Transverse colon (tissue), 4 donors: ENCODE measurements around the gene C6orf62. TPM values are rescaled to one million over a fixed set of nuclear protein-coding genes. Genes with fewer than 3 reads are reported as not detected.
"Not testable (repeated sequence)": the region's sequence is repeated elsewhere in the genome, so short reads cannot be mapped to it uniquely, and the experiment has no call there.

Experiments used
- DNase-seq: peaks from one replicate; pipeline ENCODE4 v3.0.0-alpha.2; 2019
- H3K27ac ChIP-seq, 4 donors: fragments of 200-600 bp; sonication (generic); 2 replicates each; pipeline ENCODE4 v1.5.1; 2016 to 2018; ENCODE audit warnings: inconsistent platforms in 4 of 4
- H3K27me3 ChIP-seq: fragments of 200-600 bp; sonication (generic); 2 replicates; pipeline ENCODE4 v1.5.1; 2017; ENCODE audit warnings: inconsistent platforms
- H3K36me3 ChIP-seq, 4 donors: fragments of 200-600 bp; sonication (generic); 2 replicates each; pipeline ENCODE4 v1.5.1; 2017 to 2019; ENCODE audit warnings: inconsistent platforms in 4 of 4
- H3K4me1 ChIP-seq, 4 donors: fragments of 200-600 bp; sonication (generic); 2 replicates each; pipeline ENCODE4 v1.5.1; 2017 to 2020; ENCODE audit warnings: inconsistent platforms in 4 of 4
- H3K4me3 ChIP-seq, 4 donors: fragments of 200-600 bp; sonication (generic); 1 replicate in 1 of 4; 2 replicates in 3 of 4; pipeline versions ENCODE4 v1.5.1 to v1.6.1; 2017 to 2019; ENCODE audit warnings: inconsistent platforms in 4 of 4
- H3K9me3 ChIP-seq, 2 donors: fragments of 200-600 bp; sonication (generic); 2 replicates each; pipeline ENCODE4 v1.5.1; 2017 to 2019; ENCODE audit warnings: inconsistent platforms in 2 of 2
- EP300 ChIP-seq: sonication (generic); formaldehyde crosslinking; IDR thresholded peaks from one replicate; pipeline ENCODE4 v1.6.1; 2017; ENCODE audit warnings: antibody characterized with exemption, low read depth
- POLR2A ChIP-seq: fragments of 450-650 bp; IDR thresholded peaks from one replicate; pipeline ENCODE4 v1.6.1; 2016; ENCODE audit warnings: antibody characterized with exemption, mild to moderate bottlenecking, moderate library complexity
- POLR2AphosphoS5 ChIP-seq, 3 donors: sonication (generic); formaldehyde crosslinking; IDR thresholded peaks; one replicate each; pipeline ENCODE4 v1.6.1; 2016; ENCODE audit warnings: antibody characterized with exemption in 3 of 3
- WGBS, 2 donors: methylation state at CpG; one replicate each; pipeline ENCODE4 v1.1.5; 2018; ENCODE audit warnings: low coverage in 1 of 2; 5-methylcytosine and 5-hydroxymethylcytosine counted together
- in situ Hi-C, 4 donors: fragments of 200-750 bp; cut with MboI; loops; one replicate each; pipeline versions ENCODE4 v1.15.0 to v1.15.1; 2017; ENCODE audit warnings: low sequenced_read_pairs in 3 of 4, low pct_ligation_motif_present in 1 of 4, low pct_unique_long_range_greater_than_20kb in 1 of 4
- intact Hi-C: fragments of 100-400 bp; cut with DNase I; formaldehyde crosslinking; loops from one replicate; pipeline ENCODE4 v1.15.1; 2023; ENCODE audit warnings: low total_unique reads
- total RNA-seq, 4 donors: library from RNA; depleted of rRNA; stranded (reverse); fragments of >200 nt; gene quantifications; one replicate each; pipeline ENCODE4 v1.1.0, GENCODE V29; 2016
- TF ChIP-seq, protein P1 (sequence below), 5 experiments: fragments of 200-600 bp in 3 of 5; fragments of 450-650 bp in 2 of 5; sonication (generic) in 3 of 5; IDR thresholded peaks; 1 replicate in 2 of 5; 2 replicates in 3 of 5; pipeline ENCODE4 v1.5.1; 2016 to 2017; ENCODE audit warnings: antibody characterized with exemption in 5 of 5, inconsistent platforms in 3 of 5, mild to moderate bottlenecking in 2 of 5, moderate library complexity in 1 of 5

The C6orf62 gene
- total RNA-seq, 4 donors from 2014 or later: 29.9 to 64.3 (median 40.9) TPM

DNA sequence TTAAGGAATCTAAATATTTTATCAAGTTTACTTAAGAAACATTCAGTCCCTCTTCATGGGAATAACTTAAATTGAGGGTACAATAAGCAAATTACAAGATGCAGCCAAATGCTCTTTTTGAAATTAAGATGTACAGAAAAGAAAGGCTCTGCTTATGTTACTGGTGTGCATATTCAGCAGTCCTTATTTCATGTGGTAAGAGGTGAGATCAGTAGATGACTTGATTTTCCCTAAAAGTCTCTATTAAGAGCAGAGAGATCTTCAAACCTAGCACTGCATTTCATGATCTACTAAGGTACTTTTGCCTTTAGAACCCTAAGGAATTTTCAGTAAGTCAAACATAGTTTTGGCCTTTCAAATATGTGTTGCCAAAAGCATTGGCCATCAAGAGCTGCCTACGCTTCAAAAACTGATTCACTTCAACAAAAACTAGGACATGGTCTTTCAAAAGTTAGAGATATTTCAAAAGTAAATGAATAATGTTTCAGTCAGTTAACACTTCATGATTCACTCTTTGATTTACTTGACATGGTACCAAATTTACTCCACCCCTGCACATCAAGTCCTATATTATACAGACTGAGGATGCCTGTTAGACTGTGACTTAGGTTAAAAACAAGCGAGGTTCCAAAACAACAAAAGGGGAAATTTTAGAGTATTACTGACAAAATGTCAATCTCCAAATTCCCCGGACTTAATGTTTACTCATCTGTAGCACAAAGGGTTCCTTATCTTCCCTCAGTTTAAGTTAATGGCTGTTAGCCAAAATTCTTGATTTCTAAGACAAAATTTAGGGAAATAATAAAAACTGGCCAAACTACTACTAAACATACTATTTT, 19.2 kb downstream of the C6orf62 start:
- DNase-seq: no peak
- WGBS, 2 donors: 45 to 58% methylated on average over 3 of the region's 3 CpGs
- peaks cover 0 to 3% (median 0%) of the 10 kb centered on the region in 4 donors for H3K4me1 ChIP-seq
- no peaks in the 10 kb centered on the region for H3K27me3 ChIP-seq
- H3K9me3 ChIP-seq: no peaks in the 10 kb centered on the region
- no peak overlapping the region for H3K4me3 ChIP-seq
- TF ChIP-seq EP300 (no peak), POLR2AphosphoS5 (IDR thresholded peaks at IDR 0.05) (no peak), POLR2A (no peak)
- TF ChIP-seq, protein P1, sequence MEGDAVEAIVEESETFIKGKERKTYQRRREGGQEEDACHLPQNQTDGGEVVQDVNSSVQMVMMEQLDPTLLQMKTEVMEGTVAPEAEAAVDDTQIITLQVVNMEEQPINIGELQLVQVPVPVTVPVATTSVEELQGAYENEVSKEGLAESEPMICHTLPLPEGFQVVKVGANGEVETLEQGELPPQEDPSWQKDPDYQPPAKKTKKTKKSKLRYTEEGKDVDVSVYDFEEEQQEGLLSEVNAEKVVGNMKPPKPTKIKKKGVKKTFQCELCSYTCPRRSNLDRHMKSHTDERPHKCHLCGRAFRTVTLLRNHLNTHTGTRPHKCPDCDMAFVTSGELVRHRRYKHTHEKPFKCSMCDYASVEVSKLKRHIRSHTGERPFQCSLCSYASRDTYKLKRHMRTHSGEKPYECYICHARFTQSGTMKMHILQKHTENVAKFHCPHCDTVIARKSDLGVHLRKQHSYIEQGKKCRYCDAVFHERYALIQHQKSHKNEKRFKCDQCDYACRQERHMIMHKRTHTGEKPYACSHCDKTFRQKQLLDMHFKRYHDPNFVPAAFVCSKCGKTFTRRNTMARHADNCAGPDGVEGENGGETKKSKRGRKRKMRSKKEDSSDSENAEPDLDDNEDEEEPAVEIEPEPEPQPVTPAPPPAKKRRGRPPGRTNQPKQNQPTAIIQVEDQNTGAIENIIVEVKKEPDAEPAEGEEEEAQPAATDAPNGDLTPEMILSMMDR (IDR thresholded peaks at IDR 0.05): no peak
- intact Hi-C loops (no loop called here), in situ Hi-C loops (loop anchor here (5.0 to 25.0 kb wide), 4 partner anchors 75 to 262 kb away; partner anchors contain the start of gene GMNN (in 1 of the 4))
- peaks cover 0 to 34% (median 8%) of the 10 kb centered on the region in 4 donors for H3K36me3 ChIP-seq
- H3K27ac ChIP-seq: no peak overlapping the region

DNA sequence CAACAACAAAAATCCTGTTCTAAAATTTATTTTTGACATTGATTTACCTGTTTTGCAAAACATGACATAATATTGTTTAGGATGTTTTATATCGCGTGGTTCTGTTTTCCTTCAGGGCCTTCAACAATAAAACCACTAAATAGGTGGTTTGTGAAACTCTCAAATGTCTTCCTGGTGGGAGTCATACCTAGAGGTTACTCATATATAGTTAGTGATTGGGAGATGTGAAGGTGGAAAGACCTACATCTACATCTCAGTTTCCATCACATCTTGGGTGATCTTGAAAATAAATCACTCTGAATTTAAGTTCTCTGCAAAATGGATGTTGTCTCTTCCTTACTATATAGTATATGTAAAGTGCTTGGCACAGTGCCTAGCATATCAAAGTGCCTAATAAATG, 22.9 kb downstream of the C6orf62 start:
- Histone ChIP-seq H3K27me3 (no peaks in the 10 kb centered on the region), H3K9me3 (no peaks in the 10 kb centered on the region), H3K27ac (no peak overlapping the region), H3K4me3 (no peak overlapping the region), H3K36me3 (peaks cover 0 to 5% (median under 1%) of the 10 kb centered on the region in 4 donors), H3K4me1 (peaks cover 0 to 3% (median 0%) of the 10 kb centered on the region in 4 donors)
- intact Hi-C loops (no loop called here), in situ Hi-C loops (loop anchor here in 3 of 4 donors (5.0 to 25.0 kb wide), 3 partner anchors 114 to 259 kb away; no protein-coding TSS in a partner anchor)
- no peak for TF ChIP-seq POLR2A
- TF ChIP-seq, protein P1 (IDR thresholded peaks at IDR 0.05): no peak
- TF ChIP-seq EP300: no peak
- no peak for TF ChIP-seq POLR2AphosphoS5 (IDR thresholded peaks at IDR 0.05)
- WGBS, 2 donors: 93 to 94% methylated on average over 2 of the region's 2 CpGs
- DNase-seq: no peak

DNA sequence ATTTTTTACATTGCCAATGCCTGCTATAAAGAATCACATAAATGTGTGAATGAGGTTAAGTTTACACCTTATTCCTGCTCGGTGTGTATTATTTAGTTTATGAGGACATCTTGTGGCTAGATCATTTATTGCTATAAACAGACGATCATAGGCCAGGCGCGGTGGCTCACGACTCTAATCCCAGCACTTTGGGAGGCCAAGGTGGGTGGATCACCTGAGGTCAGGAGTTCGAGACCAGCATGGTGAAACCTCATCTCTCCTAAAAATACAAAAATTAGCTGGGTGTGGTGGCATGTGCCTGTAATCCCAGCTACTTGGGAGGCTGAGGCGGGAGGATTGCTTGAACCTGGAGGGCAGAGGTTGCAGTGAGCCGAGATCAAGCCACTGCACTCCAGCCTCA, 23.3 kb downstream of the C6orf62 start:
- H3K4me1 ChIP-seq, H3K9me3 ChIP-seq, H3K27me3 ChIP-seq, H3K36me3 ChIP-seq, H3K27ac ChIP-seq, H3K4me3 ChIP-seq: not testable (repeated sequence)
- peak; percentile 44 for DNase-seq
- TF ChIP-seq, protein P1 (IDR thresholded peaks at IDR 0.05): peak; percentile 32 to 80 (median 55)
- intact Hi-C loops: loop anchor here (2.0 kb wide), 1 partner anchor 107 kb away; no protein-coding TSS in a partner anchor
- 27% methylated on average over 7 to 8 of the region's 8 CpGs for WGBS, 2 donors
- in situ Hi-C loops: loop anchor here in 3 of 4 donors (5.0 to 25.0 kb wide), 3 partner anchors 113 to 258 kb away; no protein-coding TSS in a partner anchor

DNA sequence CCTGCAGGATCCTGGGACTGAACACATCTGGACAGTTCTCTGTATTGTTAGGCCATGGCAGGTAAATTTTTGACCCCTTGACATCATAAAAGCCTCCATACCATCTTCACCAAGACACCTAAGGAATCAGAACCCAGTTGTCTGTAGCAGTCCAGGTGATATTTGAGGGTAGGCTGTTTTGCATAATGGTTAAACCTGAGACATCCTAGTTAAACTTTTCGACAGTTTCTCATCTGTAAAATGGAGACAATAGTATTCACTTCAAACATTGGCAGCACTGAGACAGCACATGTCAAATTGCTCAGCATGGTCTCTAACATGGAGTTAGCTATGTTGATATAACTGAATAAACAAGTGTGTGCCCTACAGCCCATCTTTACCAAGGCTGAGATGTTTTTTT, 24.8 kb downstream of the C6orf62 start:
- Histone ChIP-seq H3K4me3 (no peak overlapping the region), H3K4me1 (peaks cover 0 to 3% (median 0%) of the 10 kb centered on the region in 4 donors), H3K27ac (no peak overlapping the region), H3K9me3 (no peaks in the 10 kb centered on the region), H3K27me3 (no peaks in the 10 kb centered on the region), H3K36me3 (peaks cover 0 to 5% (median 0%) of the 10 kb centered on the region in 4 donors)
- DNase-seq: no peak
- in situ Hi-C loops (loop anchor here in 3 of 4 donors (5.0 to 25.0 kb wide), 4 partner anchors 112 to 257 kb away; no protein-coding TSS in a partner anchor), intact Hi-C loops (loop anchor here (2.0 kb wide), 1 partner anchor 105 kb away; no protein-coding TSS in a partner anchor)
- 76% methylated on average over 1 of the region's 1 CpG; no CpG with 5 or more reads in 1 of the 2 donors for WGBS, 2 donors
- TF ChIP-seq EP300 (no peak), POLR2AphosphoS5 (IDR thresholded peaks at IDR 0.05) (no peak)
